Measurements from ENCODE around the gene C10orf90. TPM values are rescaled to one million over a fixed set of nuclear protein-coding genes. Genes with fewer than 3 reads are reported as not detected.

The C10orf90 gene
- total and polyA plus RNA-seq, 5 donors, result 0.22 TPM; not detected in 4

- intact Hi-C loops (cut with DNase I), result no loop called here
- WGBS, result 79% methylated on average over 20 of the region's 20 CpGs
- Histone ChIP-seq H3K4me1 (ENCODE audit: control insufficient read depth, insufficient read depth, low read length) (no peaks in the 10 kb centered on the region), H3K9me3 (ENCODE audit: control insufficient read depth, low read length) (no peaks in the 10 kb centered on the region), H3K4me3 (ENCODE audit: low read length) (no peak overlapping the region), H3K27ac (ENCODE audit: low read length) (no peak overlapping the region), H3K27me3 (ENCODE audit: control insufficient read depth, insufficient read depth) (no peaks in the 10 kb centered on the region)
- DNase-seq, result no peak
- no peak for ATAC-seq
These were observed 211.3 kb downstream of the C10orf90 start for GRCh38 chr10:126459032-126459831.

- H3K27me3 ChIP-seq (ENCODE audit: control insufficient read depth, insufficient read depth), result no peaks in the 10 kb centered on the region
- no peaks in the 10 kb centered on the region for H3K9me3 ChIP-seq (ENCODE audit: control insufficient read depth, low read length)
- 17% methylated on average over 1 of the region's 1 CpG for WGBS
- no peak overlapping the region for H3K27ac ChIP-seq (ENCODE audit: low read length)
- intact Hi-C loops (cut with DNase I), result no loop called here
- no peaks in the 10 kb centered on the region for H3K4me1 ChIP-seq (ENCODE audit: control insufficient read depth, insufficient read depth, low read length)
- H3K4me3 ChIP-seq (ENCODE audit: low read length), result no peak overlapping the region
- DNase-seq (no peak), ATAC-seq (no peak)
These were observed 212.0 kb downstream of the C10orf90 start for GRCh38 chr10:126458466-126458865.

- no peak for ATAC-seq
These were observed 213.9 kb downstream of the C10orf90 start for GRCh38 chr10:126456632-126457031.

GRCh38 chr10:126455766-126456405 is 214.6 kb downstream of the C10orf90 start:
- ATAC-seq (no peak), DNase-seq (no peak)
- Histone ChIP-seq H3K27ac (ENCODE audit: low read length) (no peak overlapping the region), H3K4me1 (ENCODE audit: control insufficient read depth, insufficient read depth, low read length) (no peaks in the 10 kb centered on the region), H3K4me3 (ENCODE audit: low read length) (no peak overlapping the region), H3K9me3 (ENCODE audit: control insufficient read depth, low read length) (no peaks in the 10 kb centered on the region), H3K27me3 (ENCODE audit: control insufficient read depth, insufficient read depth) (no peaks in the 10 kb centered on the region)
- 61% methylated on average over 11 of the region's 11 CpGs for WGBS
- intact Hi-C loops (cut with DNase I), result no loop called here

More at GRCh38 chr10:126456632-126457031, 213.9 kb downstream of the C10orf90 start:
- Histone ChIP-seq H3K27ac (ENCODE audit: low read length) (no peak overlapping the region), H3K4me1 (ENCODE audit: control insufficient read depth, insufficient read depth, low read length) (no peaks in the 10 kb centered on the region), H3K9me3 (ENCODE audit: control insufficient read depth, low read length) (no peaks in the 10 kb centered on the region), H3K27me3 (ENCODE audit: control insufficient read depth, insufficient read depth) (no peaks in the 10 kb centered on the region), H3K4me3 (ENCODE audit: low read length) (no peak overlapping the region)
- 94% methylated on average over 5 of the region's 5 CpGs for WGBS
- no peak for DNase-seq
- intact Hi-C loops (cut with DNase I), result no loop called here

- Histone ChIP-seq H3K27me3 (ENCODE audit: control insufficient read depth, insufficient read depth) (no peaks in the 10 kb centered on the region), H3K27ac (ENCODE audit: low read length) (no peak overlapping the region), H3K4me3 (ENCODE audit: low read length) (no peak overlapping the region), H3K4me1 (ENCODE audit: control insufficient read depth, insufficient read depth, low read length) (no peaks in the 10 kb centered on the region), H3K9me3 (ENCODE audit: control insufficient read depth, low read length) (no peaks in the 10 kb centered on the region)
- ATAC-seq, result no peak
- intact Hi-C loops (cut with DNase I), result no loop called here
- WGBS, result 85% methylated on average over 8 of the region's 8 CpGs
- DNase-seq, result no peak
These were observed 215.3 kb downstream of the C10orf90 start for GRCh38 chr10:126455036-126455765.

- no peak overlapping the region for H3K4me3 ChIP-seq (ENCODE audit: low read length)
- no peaks in the 10 kb centered on the region for H3K4me1 ChIP-seq (ENCODE audit: control insufficient read depth, insufficient read depth, low read length)
- no peak overlapping the region for H3K27ac ChIP-seq (ENCODE audit: low read length)
- ATAC-seq (no peak), DNase-seq (no peak)
- no peaks in the 10 kb centered on the region for H3K27me3 ChIP-seq (ENCODE audit: control insufficient read depth, insufficient read depth)
- no peaks in the 10 kb centered on the region for H3K9me3 ChIP-seq (ENCODE audit: control insufficient read depth, low read length)
- 87% methylated on average over 4 of the region's 4 CpGs for WGBS
- intact Hi-C loops (cut with DNase I), result no loop called here
These were observed 216.3 kb downstream of the C10orf90 start for GRCh38 chr10:126454045-126454751.

- intact Hi-C loops (cut with DNase I), result no loop called here
- H3K27ac ChIP-seq (ENCODE audit: low read length), result no peak overlapping the region
- H3K27me3 ChIP-seq (ENCODE audit: control insufficient read depth, insufficient read depth), result no peaks in the 10 kb centered on the region
- no peaks in the 10 kb centered on the region for H3K9me3 ChIP-seq (ENCODE audit: control insufficient read depth, low read length)
- ATAC-seq (no peak), DNase-seq (no peak)
- H3K4me3 ChIP-seq (ENCODE audit: low read length), result no peak overlapping the region
- H3K4me1 ChIP-seq (ENCODE audit: control insufficient read depth, insufficient read depth, low read length), result no peaks in the 10 kb centered on the region
- 79% methylated on average over 2 of the region's 2 CpGs for WGBS
These were observed 218.2 kb downstream of the C10orf90 start for GRCh38 chr10:126452245-126452644.

GRCh38 chr10:126448091-126448490 is 222.4 kb downstream of the C10orf90 start:
- Histone ChIP-seq H3K27ac (ENCODE audit: low read length) (no peak overlapping the region), H3K4me3 (ENCODE audit: low read length) (no peak overlapping the region), H3K9me3 (ENCODE audit: control insufficient read depth, low read length) (no peaks in the 10 kb centered on the region), H3K27me3 (ENCODE audit: control insufficient read depth, insufficient read depth) (no peaks in the 10 kb centered on the region), H3K4me1 (ENCODE audit: control insufficient read depth, insufficient read depth, low read length) (no peaks in the 10 kb centered on the region)
- WGBS, result 92% methylated on average over 5 of the region's 5 CpGs
- intact Hi-C loops (cut with DNase I), result no loop called here
- no peak for ATAC-seq
- DNase-seq, result no peak

GRCh38 chr10:126439942-126440341 is 230.6 kb downstream of the C10orf90 start:
- H3K9me3 ChIP-seq (ENCODE audit: control insufficient read depth, low read length), result peaks cover 2% of the 10 kb centered on the region
- H3K27me3 ChIP-seq (ENCODE audit: control insufficient read depth, insufficient read depth), result no peaks in the 10 kb centered on the region
- WGBS, result 93% methylated on average over 3 of the region's 3 CpGs
- H3K4me3 ChIP-seq (ENCODE audit: low read length), result no peak overlapping the region
- no peak overlapping the region for H3K27ac ChIP-seq (ENCODE audit: low read length)
- ATAC-seq (no peak), DNase-seq (no peak)
- H3K4me1 ChIP-seq (ENCODE audit: control insufficient read depth, insufficient read depth, low read length), result no peaks in the 10 kb centered on the region
- intact Hi-C loops (cut with DNase I), result no loop called here

GRCh38 chr10:126438407-126438783 is 232.1 kb downstream of the C10orf90 start:
- 74% methylated on average over 2 of the region's 2 CpGs for WGBS
- Histone ChIP-seq H3K9me3 (ENCODE audit: control insufficient read depth, low read length) (peaks cover 2% of the 10 kb centered on the region), H3K27me3 (ENCODE audit: control insufficient read depth, insufficient read depth) (no peaks in the 10 kb centered on the region), H3K4me1 (ENCODE audit: control insufficient read depth, insufficient read depth, low read length) (no peaks in the 10 kb centered on the region), H3K4me3 (ENCODE audit: low read length) (no peak overlapping the region), H3K27ac (ENCODE audit: low read length) (no peak overlapping the region)
- DNase-seq (no peak), ATAC-seq (no peak)
- intact Hi-C loops (cut with DNase I), result no loop called here

Measured in right cardiac atrium (tissue), 5 donors.